Gastroesophageal sphincter (tissue), 3 donors: ENCODE measurements around the gene SERPINA9.
"Not testable (repeated sequence)": the region's sequence is repeated elsewhere in the genome, so short reads cannot be mapped to it uniquely, and the experiment has no call there.

Source experiments
- CTCF ChIP-seq, 4 experiments: fragments of 200-600 bp in 2 of 4; fragments of 450-650 bp in 2 of 4; sonication (generic) in 1 of 4; IDR thresholded peaks; one replicate each; pipeline ENCODE4 v1.5.1; 2017 to 2019; ENCODE audit warnings: antibody characterized with exemption in 4 of 4, mild to moderate bottlenecking in 2 of 4, moderate library complexity in 2 of 4
- POLR2A ChIP-seq, 2 donors: fragments of 450-650 bp; IDR thresholded peaks; one replicate each; pipeline ENCODE4 v1.6.1; 2017; ENCODE audit warnings: antibody characterized with exemption in 2 of 2, mild to moderate bottlenecking in 2 of 2, moderate library complexity in 1 of 2
- POLR2AphosphoS5 ChIP-seq: sonication (generic); formaldehyde crosslinking; IDR thresholded peaks from one replicate; pipeline ENCODE4 v1.6.1; 2017; ENCODE audit warnings: antibody characterized with exemption

- not testable (repeated sequence) for TF ChIP-seq CTCF (IDR thresholded peaks at IDR 0.05); POLR2A (IDR thresholded peaks at IDR 0.05); POLR2AphosphoS5
Measured at GRCh38 chr14:94510481-94510880, 34.5 kb upstream of the SERPINA9 start.
